HT-29 (cell line): ENCODE data around the gene GUSB. TPM values are rescaled to one million over a fixed set of nuclear protein-coding genes. Genes with fewer than 3 reads are reported as not detected.

Experiments
- DNase-seq: peaks from one replicate; pipeline ENCODE4 v3.0.0-alpha.2; 2015; ENCODE audit warnings: low spot score
- small RNA-seq: library from RNA; depleted of rRNA; stranded (forward); fragments of <200 nt; gene quantifications from one replicate; pipeline ENCODE3, GENCODE V24; 2014
- total RNA-seq: library from RNA; depleted of rRNA; stranded (reverse); fragments of >200 nt; shearing (Covaris generic); gene quantifications from 2 replicates; pipeline ENCODE4 v1.2.3, GENCODE V29; 2014; rRNA removed

Gene GUSB
- total RNA-seq, 1 experiment from 2014 or later = 84.3 TPM

GRCh38 chr7:65931685-65932084 is 50.3 kb downstream of the GUSB start:
- DNase-seq = no peak

- DNase-seq = no peak
Observed at GRCh38 chr7:65927489-65928448, 54.2 kb downstream of the GUSB start.

GRCh38 chr7:65926588-65926987 is 55.4 kb downstream of the GUSB start:
- DNase-seq = no peak

GRCh38 chr7:65925040-65925439 is 57.0 kb downstream of the GUSB start:
- no peak for DNase-seq

GRCh38 chr7:65924193-65924592 is 57.8 kb downstream of the GUSB start:
- DNase-seq = no peak

- no peak for DNase-seq
Observed at GRCh38 chr7:65923316-65923715, 58.7 kb downstream of the GUSB start.

GRCh38 chr7:65915921-65916657 is 65.9 kb downstream of the GUSB start:
- no peak for DNase-seq

- no peak for DNase-seq
Observed at GRCh38 chr7:65912237-65912636, 69.8 kb downstream of the GUSB start.

Small RNAs within 50 kb of the gene (small RNA-seq; reads per million reads assigned to genes)
- gene AC073261.1 = not detected

Other genes starting within 250 kb of the GUSB start
- 12.0 and 13.3 TPM in 2 replicates for gene VKORC1L1, start 109.1 kb downstream of the GUSB start, total RNA-seq
- 173 TPM in 2 replicates for gene ASL, start 93.6 kb upstream of the GUSB start, total RNA-seq
- 38.0 and 44.2 TPM in 2 replicates for gene CRCP, start 132.6 kb upstream of the GUSB start, total RNA-seq
- gene TPST1, start 223.1 kb upstream of the GUSB start, total RNA-seq = 0.41 and 1.0 TPM in 2 replicates